ENCODE results near the gene FBXO48. TPM values are rescaled to one million over a fixed set of nuclear protein-coding genes. Genes with fewer than 3 reads are reported as not detected.
"Not testable (repeated sequence)": the region's sequence is repeated elsewhere in the genome, so short reads cannot be mapped to it uniquely, and the experiment has no call there.

The FBXO48 gene
- polyA plus RNA-seq, 2 donors: 0.44 to 0.61 TPM

DNA sequence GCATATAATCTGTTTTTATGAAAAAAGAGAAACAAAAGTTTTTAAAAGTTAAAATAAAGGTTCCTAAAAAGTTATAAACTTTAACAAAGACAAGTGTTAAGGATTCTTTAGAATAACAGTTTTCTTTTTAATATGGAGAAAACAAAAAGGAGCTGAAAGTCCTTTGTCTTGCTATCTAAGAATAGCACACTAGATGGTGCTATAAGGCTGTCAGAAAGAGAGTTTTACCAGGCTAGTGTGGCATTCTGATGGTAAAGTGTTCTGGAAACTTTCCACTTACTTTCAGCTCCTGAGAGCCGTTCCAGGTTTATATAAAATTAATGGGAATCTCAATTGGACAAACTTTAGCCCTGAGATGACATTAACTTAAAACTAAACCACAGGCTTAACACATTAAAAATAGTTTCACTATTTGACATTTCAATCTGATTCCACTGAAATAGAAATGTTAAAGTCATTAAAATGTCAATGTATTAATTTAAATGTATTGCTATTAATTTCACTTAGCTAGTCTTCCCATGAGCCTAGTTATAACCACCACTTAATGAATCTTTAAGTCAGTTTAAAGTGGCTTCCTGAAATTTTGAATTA is 3.7 kb downstream of the FBXO48 start:
- Histone ChIP-seq H3K9me3 (ENCODE audit: control insufficient read depth in 2 of 2, insufficient read depth in 1 of 2, low read depth in 1 of 2, low read length in 1 of 2) (no peaks in the 10 kb centered on the region), H3K27me3 (ENCODE audit: control insufficient read depth in 1 of 2, insufficient read depth in 2 of 2, low read length in 2 of 2) (no peaks in the 10 kb centered on the region), H3K4me1 (ENCODE audit: control insufficient read depth in 2 of 2, insufficient read depth in 2 of 2, low read length in 1 of 2) (no peaks in the 10 kb centered on the region), H3K4me3 (ENCODE audit: low read depth in 1 of 2, low read length in 2 of 2) (no peak overlapping the region), H3K36me3 (ENCODE audit: control insufficient read depth in 2 of 2, insufficient read depth in 2 of 2, low read length in 1 of 2) (no peaks in the 10 kb centered on the region), H3K27ac (ENCODE audit: low read depth in 2 of 2, low read length in 1 of 2) (no peak overlapping the region)
- WGBS, 2 donors: 0 to 3% methylated on average over 1 of the region's 1 CpG

DNA sequence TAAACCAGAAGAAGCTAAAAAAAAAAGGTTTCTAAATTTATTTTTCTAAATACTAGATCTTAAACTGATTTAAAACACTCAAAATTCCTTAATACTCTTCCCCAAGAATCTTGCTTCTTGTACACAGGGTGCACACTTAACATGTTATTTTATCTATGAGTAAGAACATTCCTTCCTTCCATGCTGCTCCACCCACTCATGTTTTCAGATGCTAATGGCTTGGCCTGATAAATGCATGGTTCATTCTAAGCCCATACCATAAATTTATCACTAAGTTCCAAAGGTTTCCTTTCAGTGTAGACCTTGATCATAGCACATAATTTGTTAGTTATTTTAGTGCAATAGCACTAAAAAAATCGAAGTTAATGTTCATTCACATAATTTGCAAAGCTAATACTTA is 8.1 kb downstream of the FBXO48 start:
- Histone ChIP-seq H3K4me3 (ENCODE audit: low read depth in 1 of 2, low read length in 2 of 2) (no peak overlapping the region), H3K9me3 (ENCODE audit: control insufficient read depth in 2 of 2, insufficient read depth in 1 of 2, low read depth in 1 of 2, low read length in 1 of 2) (no peaks in the 10 kb centered on the region), H3K36me3 (ENCODE audit: control insufficient read depth in 2 of 2, insufficient read depth in 2 of 2, low read length in 1 of 2) (no peaks in the 10 kb centered on the region), H3K27ac (ENCODE audit: low read depth in 2 of 2, low read length in 1 of 2) (no peak overlapping the region), H3K4me1 (ENCODE audit: control insufficient read depth in 2 of 2, insufficient read depth in 2 of 2, low read length in 1 of 2) (no peaks in the 10 kb centered on the region), H3K27me3 (ENCODE audit: control insufficient read depth in 1 of 2, insufficient read depth in 2 of 2, low read length in 2 of 2) (no peaks in the 10 kb centered on the region)
- WGBS, 2 donors: 54 to 58% methylated on average over 1 of the region's 1 CpG

DNA sequence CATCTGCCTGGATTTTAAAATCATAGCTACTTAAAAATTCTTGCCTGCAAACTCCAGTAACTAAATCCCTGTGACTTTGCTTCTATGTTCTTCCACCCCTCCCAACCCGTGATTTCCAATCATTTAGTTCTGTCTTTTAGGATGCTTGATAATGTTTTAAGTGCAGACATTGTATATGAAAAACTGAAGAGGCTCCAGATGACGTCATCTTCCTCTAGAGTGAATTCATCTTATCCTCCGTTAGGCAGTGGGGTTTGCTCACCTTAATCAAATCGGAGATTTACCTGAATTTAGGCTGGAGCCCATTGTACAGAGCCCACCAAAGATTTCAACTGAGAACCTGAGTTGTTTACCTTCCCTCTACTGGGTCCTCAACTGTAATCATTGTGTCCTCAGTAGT is 10.9 kb downstream of the FBXO48 start:
- Histone ChIP-seq H3K27me3 (ENCODE audit: control insufficient read depth in 1 of 2, insufficient read depth in 2 of 2, low read length in 2 of 2) (no peaks in the 10 kb centered on the region), H3K36me3 (ENCODE audit: control insufficient read depth in 2 of 2, insufficient read depth in 2 of 2, low read length in 1 of 2) (no peaks in the 10 kb centered on the region), H3K27ac (ENCODE audit: low read depth in 2 of 2, low read length in 1 of 2) (no peak overlapping the region), H3K4me1 (ENCODE audit: control insufficient read depth in 2 of 2, insufficient read depth in 2 of 2, low read length in 1 of 2) (no peaks in the 10 kb centered on the region), H3K4me3 (ENCODE audit: low read depth in 1 of 2, low read length in 2 of 2) (no peak overlapping the region), H3K9me3 (ENCODE audit: control insufficient read depth in 2 of 2, insufficient read depth in 1 of 2, low read depth in 1 of 2, low read length in 1 of 2) (no peaks in the 10 kb centered on the region)
- 87 to 89% methylated on average over 4 of the region's 4 CpGs for WGBS, 2 donors

DNA sequence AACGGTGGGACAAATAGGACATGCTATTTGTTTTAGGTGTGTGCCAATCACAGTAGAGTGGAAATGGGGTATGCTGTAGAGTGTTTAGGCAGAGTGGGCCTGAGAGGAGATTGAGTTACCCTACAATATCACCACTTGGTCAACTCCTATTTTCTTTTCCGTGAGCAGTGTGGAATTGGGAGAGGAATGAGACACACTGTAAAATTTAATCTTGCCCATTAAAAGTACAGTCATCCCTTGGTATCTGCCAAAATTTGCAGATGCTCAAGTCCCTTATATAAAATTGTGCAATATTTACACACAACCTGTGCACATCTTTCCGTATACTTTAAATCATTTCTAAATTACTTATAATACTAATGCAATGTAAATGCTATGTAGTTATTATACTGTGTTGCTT is 12.4 kb downstream of the FBXO48 start:
- H3K4me1 ChIP-seq (ENCODE audit: control insufficient read depth in 2 of 2, insufficient read depth in 2 of 2, low read length in 1 of 2): no peaks in the 10 kb centered on the region
- H3K27ac ChIP-seq (ENCODE audit: low read depth in 2 of 2, low read length in 1 of 2): no peak overlapping the region
- WGBS, 2 donors: 84% methylated on average over 3 of the region's 3 CpGs
- H3K36me3 ChIP-seq (ENCODE audit: control insufficient read depth in 2 of 2, insufficient read depth in 2 of 2, low read length in 1 of 2): no peaks in the 10 kb centered on the region
- no peak overlapping the region for H3K4me3 ChIP-seq (ENCODE audit: low read depth in 1 of 2, low read length in 2 of 2)
- no peaks in the 10 kb centered on the region for H3K9me3 ChIP-seq (ENCODE audit: control insufficient read depth in 2 of 2, insufficient read depth in 1 of 2, low read depth in 1 of 2, low read length in 1 of 2)
- H3K27me3 ChIP-seq (ENCODE audit: control insufficient read depth in 1 of 2, insufficient read depth in 2 of 2, low read length in 2 of 2): no peaks in the 10 kb centered on the region

DNA sequence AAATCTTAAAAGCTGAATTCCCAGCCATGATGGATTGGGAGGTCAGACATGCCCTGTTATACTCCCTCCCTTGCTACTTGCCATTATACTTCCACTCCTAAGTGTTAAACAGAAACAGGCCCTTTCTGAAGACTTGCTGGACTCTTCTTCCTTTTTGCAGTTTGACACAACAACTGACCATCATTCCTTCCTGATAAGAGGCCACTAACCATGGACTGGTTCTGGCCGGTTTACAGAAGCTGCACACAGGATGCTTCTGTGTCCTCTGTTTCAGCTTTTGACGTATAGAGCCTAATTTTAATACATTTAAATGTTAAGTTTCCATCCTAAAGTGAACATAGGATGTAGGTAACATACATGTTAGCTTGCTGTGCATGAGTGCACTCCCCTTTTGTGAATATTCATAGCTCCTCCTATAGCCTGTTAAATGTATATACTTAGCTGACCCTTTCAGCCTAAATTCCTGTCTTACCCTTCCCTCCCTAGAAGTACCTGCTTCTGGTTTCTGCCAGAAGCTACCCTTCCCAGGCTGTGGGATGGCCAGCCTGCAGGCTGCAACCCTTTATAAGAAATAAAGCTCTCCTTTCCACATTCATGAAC is 13.2 kb downstream of the FBXO48 start:
- H3K4me1 ChIP-seq (ENCODE audit: control insufficient read depth in 2 of 2, insufficient read depth in 2 of 2, low read length in 1 of 2): no peaks in the 10 kb centered on the region
- no peaks in the 10 kb centered on the region for H3K9me3 ChIP-seq (ENCODE audit: control insufficient read depth in 2 of 2, insufficient read depth in 1 of 2, low read depth in 1 of 2, low read length in 1 of 2)
- H3K36me3 ChIP-seq (ENCODE audit: control insufficient read depth in 2 of 2, insufficient read depth in 2 of 2, low read length in 1 of 2): no peaks in the 10 kb centered on the region
- H3K27me3 ChIP-seq (ENCODE audit: control insufficient read depth in 1 of 2, insufficient read depth in 2 of 2, low read length in 2 of 2): no peaks in the 10 kb centered on the region
- no peak overlapping the region for H3K27ac ChIP-seq (ENCODE audit: low read depth in 2 of 2, low read length in 1 of 2)
- H3K4me3 ChIP-seq (ENCODE audit: low read depth in 1 of 2, low read length in 2 of 2): no peak overlapping the region
- WGBS, 2 donors: 69 to 82% methylated on average over 2 of the region's 2 CpGs

DNA sequence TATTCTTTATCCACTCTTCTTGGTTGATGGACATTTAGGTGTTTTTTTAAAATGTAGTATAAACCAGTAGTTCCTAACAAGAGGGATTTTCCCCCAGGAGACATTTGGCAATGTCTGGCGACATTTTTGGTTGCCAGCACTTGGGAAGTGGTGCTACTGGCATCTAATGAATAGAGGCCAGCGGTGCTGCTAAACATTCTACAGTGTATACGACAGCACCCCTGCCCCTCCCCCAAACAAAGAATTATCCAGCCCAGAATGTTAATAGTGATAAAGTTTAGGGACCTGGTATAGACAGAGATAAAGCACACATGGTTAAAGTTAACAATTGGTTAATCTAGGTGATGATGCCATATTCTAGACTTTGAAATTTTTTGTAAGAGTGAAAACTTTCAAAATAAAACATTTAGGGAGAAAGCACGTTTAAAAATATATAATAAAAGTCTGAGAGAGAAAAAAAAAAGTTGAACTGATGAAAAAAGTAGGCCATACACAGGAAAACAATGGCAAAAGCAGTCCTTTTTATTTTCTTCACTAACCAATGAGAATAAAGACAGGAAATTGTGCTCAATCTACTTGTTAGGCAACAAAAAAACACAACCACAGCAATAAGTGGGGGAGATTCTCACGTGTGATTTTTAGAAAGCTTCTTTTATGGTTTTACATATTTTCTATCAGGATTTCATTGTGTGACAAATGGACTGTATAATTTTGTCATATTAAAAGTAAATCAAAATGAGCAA is 14.8 kb downstream of the FBXO48 start:
- H3K27ac ChIP-seq (ENCODE audit: low read depth in 2 of 2, low read length in 1 of 2): no peak overlapping the region
- 68 to 71% methylated on average over 5 of the region's 5 CpGs for WGBS, 2 donors

DNA sequence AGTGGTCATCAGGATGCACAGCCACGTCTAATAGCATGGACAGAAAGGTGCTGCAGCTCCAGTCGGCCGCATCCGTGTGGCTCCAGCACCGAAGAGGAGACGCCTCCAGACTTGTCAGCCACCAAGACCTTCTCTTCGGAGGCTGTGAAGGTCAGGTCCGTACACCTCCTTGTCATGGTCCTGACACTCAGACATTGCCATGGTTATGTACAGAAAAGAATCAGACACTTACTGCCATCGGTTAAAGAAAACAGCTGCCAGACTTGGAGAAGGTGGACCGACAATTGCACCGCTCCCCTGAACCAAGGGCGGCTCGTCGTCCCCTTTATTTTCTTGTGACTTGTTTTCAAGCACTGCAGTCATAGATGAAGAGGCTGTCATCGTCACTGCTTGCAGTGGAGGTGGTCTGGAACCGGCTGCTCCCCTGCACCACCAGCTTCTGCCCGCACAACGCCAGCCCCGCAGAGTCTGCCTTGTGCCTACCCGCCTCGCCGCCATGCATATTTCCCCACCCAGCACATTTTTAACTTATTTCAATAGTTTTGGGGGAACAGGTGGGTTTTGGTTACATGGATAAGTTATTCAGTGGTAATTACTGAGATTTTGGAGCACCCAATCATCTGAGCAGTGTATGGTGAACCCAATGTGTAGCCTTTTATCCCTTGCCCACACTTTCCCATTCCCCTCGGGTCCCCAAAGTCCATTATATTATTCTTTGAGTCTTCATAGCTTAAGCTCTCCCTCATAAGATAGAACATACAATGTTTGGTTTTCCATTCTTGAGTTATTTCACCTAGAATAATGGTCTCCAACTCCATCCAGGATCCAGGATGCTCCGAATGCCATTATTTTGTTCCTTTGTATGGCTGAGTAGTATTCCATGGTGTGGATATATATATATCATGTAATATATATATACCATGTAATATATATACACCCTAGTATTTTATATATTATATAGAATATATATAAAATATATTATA is 18.1 kb downstream of the FBXO48 start:
- no peak overlapping the region for H3K4me3 ChIP-seq (ENCODE audit: low read depth in 1 of 2, low read length in 2 of 2)
- H3K4me1 ChIP-seq (ENCODE audit: control insufficient read depth in 2 of 2, insufficient read depth in 2 of 2, low read length in 1 of 2): no peaks in the 10 kb centered on the region
- no peaks in the 10 kb centered on the region for H3K27me3 ChIP-seq (ENCODE audit: control insufficient read depth in 1 of 2, insufficient read depth in 2 of 2, low read length in 2 of 2)
- no peaks in the 10 kb centered on the region for H3K9me3 ChIP-seq (ENCODE audit: control insufficient read depth in 2 of 2, insufficient read depth in 1 of 2, low read depth in 1 of 2, low read length in 1 of 2)
- H3K27ac ChIP-seq (ENCODE audit: low read depth in 2 of 2, low read length in 1 of 2): no peak overlapping the region
- no peaks in the 10 kb centered on the region for H3K36me3 ChIP-seq (ENCODE audit: control insufficient read depth in 2 of 2, insufficient read depth in 2 of 2, low read length in 1 of 2)
- WGBS, 2 donors: 95 to 96% methylated on average over 23 to 24 of the region's 24 CpGs

More for the DNA sequence above, 14.8 kb downstream of the FBXO48 start:
- Histone ChIP-seq H3K4me1 (ENCODE audit: control insufficient read depth in 2 of 2, insufficient read depth in 2 of 2, low read length in 1 of 2) (no peaks in the 10 kb centered on the region), H3K36me3 (ENCODE audit: control insufficient read depth in 2 of 2, insufficient read depth in 2 of 2, low read length in 1 of 2) (no peaks in the 10 kb centered on the region), H3K4me3 (ENCODE audit: low read depth in 1 of 2, low read length in 2 of 2) (no peak overlapping the region), H3K9me3 (ENCODE audit: control insufficient read depth in 2 of 2, insufficient read depth in 1 of 2, low read depth in 1 of 2, low read length in 1 of 2) (no peaks in the 10 kb centered on the region), H3K27me3 (ENCODE audit: control insufficient read depth in 1 of 2, insufficient read depth in 2 of 2, low read length in 2 of 2) (no peaks in the 10 kb centered on the region)

DNA sequence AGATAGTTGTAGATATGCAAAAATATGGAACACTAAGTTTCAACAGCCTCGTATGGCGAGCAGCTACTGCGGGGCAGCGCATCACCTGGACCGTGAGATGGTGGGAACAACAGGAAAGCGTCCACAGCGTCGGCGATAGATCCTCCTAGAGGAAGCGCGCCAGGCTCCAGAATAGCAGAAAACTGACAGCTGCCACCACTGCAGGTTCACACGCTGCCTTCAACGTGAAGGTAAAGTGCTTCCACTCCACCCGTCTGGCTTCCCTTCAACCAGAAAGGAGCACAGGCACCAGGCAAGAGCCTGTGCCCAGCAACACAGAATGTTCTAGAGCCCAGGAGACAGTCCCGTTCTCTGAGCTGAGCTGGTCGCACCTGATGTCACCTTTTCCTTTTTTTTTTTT is 20.0 kb downstream of the FBXO48 start:
- Histone ChIP-seq H3K4me3 (ENCODE audit: low read depth in 1 of 2, low read length in 2 of 2) (no peak overlapping the region), H3K9me3 (ENCODE audit: control insufficient read depth in 2 of 2, insufficient read depth in 1 of 2, low read depth in 1 of 2, low read length in 1 of 2) (no peaks in the 10 kb centered on the region), H3K27me3 (ENCODE audit: control insufficient read depth in 1 of 2, insufficient read depth in 2 of 2, low read length in 2 of 2) (no peaks in the 10 kb centered on the region), H3K27ac (ENCODE audit: low read depth in 2 of 2, low read length in 1 of 2) (no peak overlapping the region), H3K4me1 (ENCODE audit: control insufficient read depth in 2 of 2, insufficient read depth in 2 of 2, low read length in 1 of 2) (no peaks in the 10 kb centered on the region), H3K36me3 (ENCODE audit: control insufficient read depth in 2 of 2, insufficient read depth in 2 of 2, low read length in 1 of 2) (no peaks in the 10 kb centered on the region)
- 94 to 95% methylated on average over 16 of the region's 16 CpGs for WGBS, 2 donors

DNA sequence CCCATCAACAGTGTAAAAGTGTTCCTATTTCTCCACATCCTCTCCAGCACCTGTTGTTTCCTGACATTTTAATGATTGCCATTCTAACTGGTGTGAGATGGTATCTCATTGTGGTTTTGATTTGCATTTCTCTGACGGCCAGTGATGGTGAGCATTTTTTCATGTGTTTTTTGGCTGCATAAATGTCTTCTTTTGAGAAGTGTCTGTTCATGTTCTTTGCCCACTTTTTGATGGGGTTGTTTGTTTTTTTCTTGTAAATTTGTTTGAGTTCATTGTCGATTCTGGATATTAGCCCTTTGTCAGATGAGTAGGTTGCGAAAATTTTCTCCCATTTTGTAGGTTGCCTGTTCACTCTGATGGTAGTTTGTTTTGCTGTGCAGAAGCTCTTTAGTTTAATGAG is 20.7 kb downstream of the FBXO48 start:
- H3K27ac ChIP-seq (ENCODE audit: low read depth in 2 of 2, low read length in 1 of 2); H3K4me1 ChIP-seq (ENCODE audit: control insufficient read depth in 2 of 2, insufficient read depth in 2 of 2, low read length in 1 of 2); H3K9me3 ChIP-seq (ENCODE audit: control insufficient read depth in 2 of 2, insufficient read depth in 1 of 2, low read depth in 1 of 2, low read length in 1 of 2); H3K27me3 ChIP-seq (ENCODE audit: control insufficient read depth in 1 of 2, insufficient read depth in 2 of 2, low read length in 2 of 2); H3K36me3 ChIP-seq (ENCODE audit: control insufficient read depth in 2 of 2, insufficient read depth in 2 of 2, low read length in 1 of 2); H3K4me3 ChIP-seq (ENCODE audit: low read depth in 1 of 2, low read length in 2 of 2): not testable (repeated sequence)
- 88 to 100% methylated on average over 1 to 3 of the region's 3 CpGs for WGBS, 2 donors

All from esophagus (tissue), 2 donors.